GM10847 (cell line): ENCODE results near the gene HBA1.

Experiments used
- POLR2A ChIP-seq: IDR thresholded peaks from 2 replicates; pipeline ENCODE4 v1.6.1; 2011; ENCODE audit not compliant: insufficient read length; ENCODE audit errors: extremely low read depth

Gene HBA1

DNA sequence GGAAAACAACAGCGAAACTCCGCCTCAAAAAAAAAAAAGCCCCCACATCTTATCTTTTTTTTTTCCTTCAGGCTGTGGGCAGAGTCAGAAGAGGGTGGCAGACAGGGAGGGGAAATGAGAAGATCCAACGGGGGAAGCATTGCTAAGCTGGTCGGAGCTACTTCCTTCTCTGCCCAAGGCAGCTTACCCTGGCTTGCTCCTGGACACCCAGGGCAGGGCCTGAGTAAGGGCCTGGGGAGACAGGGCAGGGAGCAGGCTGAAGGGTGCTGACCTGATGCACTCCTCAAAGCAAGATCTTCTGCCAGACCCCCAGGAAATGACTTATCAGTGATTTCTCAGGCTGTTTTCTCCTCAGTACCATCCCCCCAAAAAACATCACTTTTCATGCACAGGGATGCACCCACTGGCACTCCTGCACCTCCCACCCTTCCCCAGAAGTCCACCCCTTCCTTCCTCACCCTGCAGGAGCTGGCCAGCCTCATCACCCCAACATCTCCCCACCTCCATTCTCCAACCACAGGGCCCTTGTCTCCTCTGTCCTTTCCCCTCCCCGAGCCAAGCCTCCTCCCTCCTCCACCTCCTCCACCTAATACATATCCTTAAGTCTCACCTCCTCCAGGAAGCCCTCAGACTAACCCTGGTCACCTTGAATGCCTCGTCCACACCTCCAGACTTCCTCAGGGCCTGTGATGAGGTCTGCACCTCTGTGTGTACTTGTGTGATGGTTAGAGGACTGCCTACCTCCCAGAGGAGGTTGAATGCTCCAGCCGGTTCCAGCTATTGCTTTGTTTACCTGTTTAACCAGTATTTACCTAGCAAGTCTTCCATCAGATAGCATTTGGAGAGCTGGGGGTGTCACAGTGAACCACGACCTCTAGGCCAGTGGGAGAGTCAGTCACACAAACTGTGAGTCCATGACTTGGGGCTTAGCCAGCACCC, 1.2 kb upstream of the HBA1 start:
- no peak for TF ChIP-seq POLR2A

DNA sequence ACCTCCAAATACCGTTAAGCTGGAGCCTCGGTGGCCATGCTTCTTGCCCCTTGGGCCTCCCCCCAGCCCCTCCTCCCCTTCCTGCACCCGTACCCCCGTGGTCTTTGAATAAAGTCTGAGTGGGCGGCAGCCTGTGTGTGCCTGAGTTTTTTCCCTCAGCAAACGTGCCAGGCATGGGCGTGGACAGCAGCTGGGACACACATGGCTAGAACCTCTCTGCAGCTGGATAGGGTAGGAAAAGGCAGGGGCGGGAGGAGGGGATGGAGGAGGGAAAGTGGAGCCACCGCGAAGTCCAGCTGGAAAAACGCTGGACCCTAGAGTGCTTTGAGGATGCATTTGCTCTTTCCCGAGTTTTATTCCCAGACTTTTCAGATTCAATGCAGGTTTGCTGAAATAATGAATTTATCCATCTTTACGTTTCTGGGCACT, 928 bp downstream of the HBA1 start:
- no peak for TF ChIP-seq POLR2A

- no peak for TF ChIP-seq POLR2A
Observed at GRCh38 chr16:177981-178667, 1.6 kb downstream of the HBA1 start.

DNA sequence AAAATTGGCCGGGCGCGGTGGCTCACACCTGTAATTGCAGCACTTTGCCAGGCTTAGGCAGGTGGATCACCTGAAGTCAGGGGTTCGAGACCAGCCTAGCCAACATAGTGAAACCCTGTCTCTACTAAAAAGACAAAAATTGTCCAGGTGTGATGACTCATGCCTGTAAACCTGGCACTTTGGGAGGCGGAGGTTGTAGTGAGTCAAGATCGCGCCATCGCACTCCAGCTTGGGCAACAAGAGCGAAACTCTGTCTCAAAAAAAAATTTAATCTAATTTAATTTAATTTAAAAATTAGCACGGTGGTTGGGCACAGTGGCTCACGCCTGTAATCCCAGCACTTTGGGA, 2.2 kb downstream of the HBA1 start:
- no peak for TF ChIP-seq POLR2A

DNA sequence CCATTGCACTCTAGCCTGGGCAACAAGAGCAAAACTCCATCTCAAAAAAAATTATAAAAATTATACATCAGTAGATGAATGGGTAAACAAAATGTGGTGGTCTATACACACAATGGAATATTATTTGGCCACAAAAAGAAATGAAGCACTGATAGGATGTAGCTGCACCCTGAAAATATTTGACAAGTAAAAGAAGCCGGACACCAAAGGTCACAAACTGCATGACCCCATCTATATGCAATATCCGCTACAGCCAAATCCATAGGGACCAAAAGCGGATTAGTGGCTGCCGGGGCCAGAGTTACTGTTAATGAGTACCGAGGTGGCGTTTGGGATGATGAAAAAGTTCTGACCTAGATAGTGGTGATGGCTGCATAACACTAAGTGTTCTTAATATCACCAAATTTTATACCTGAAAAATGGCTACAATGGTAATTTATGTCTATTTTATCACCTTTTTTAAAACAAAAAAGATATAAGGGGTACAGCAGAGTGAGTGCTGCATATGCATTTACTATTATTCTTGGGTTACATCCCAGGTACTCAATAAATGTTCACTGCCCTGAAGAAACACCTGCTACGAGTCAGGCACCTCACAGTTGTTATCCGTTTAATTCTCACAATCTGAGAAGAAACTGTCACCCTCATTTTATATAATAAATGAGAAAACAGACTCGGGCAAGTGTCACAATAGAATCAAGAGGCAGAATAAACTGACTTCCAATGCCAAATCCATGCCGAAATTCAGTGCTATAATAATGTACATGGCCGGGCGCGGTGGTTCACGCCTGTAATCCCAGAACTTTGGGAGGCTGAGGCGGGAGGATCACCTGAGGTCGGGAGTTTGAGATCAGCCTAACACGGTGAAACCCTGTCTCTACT, 3.0 kb downstream of the HBA1 start:
- no peak for TF ChIP-seq POLR2A

DNA sequence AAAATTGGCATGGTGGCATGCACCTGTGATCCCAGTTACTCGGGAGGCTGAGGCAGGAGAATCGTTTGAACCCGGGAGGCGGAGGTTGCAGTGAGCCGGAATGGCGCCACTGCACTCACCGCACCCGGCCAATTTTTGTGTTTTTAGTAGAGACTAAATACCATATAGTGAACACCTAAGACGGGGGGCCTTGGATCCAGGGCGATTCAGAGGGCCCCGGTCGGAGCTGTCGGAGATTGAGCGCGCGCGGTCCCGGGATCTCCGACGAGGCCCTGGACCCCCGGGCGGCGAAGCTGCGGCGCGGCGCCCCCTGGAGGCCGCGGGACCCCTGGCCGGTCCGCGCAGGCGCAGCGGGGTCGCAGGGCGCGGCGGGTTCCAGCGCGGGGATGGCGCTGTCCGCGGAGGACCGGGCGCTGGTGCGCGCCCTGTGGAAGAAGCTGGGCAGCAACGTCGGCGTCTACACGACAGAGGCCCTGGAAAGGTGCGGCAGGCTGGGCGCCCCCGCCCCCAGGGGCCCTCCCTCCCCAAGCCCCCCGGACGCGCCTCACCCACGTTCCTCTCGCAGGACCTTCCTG, 3.7 kb downstream of the HBA1 start, which contains the start of gene HBQ1:
TSS of gene HBQ1 (plus strand) at position 359 of the 575 bp plus-strand sequence. CDS start at position 387, 28 bp downstream.
- no peak for TF ChIP-seq POLR2A

- no peak for TF ChIP-seq POLR2A
Observed at GRCh38 chr16:180681-181564, 4.4 kb downstream of the HBA1 start.

GRCh38 chr16:181565-182021, 5.1 kb downstream of the HBA1 start:
- TF ChIP-seq POLR2A, result no peak

- TF ChIP-seq POLR2A, result no peak
Observed at GRCh38 chr16:183005-183404, 6.5 kb downstream of the HBA1 start.

GRCh38 chr16:185213-185612, 8.7 kb downstream of the HBA1 start:
- TF ChIP-seq POLR2A, result no peak

GRCh38 chr16:185691-186090, 9.2 kb downstream of the HBA1 start:
- TF ChIP-seq POLR2A, result no peak

GRCh38 chr16:187330-187729, 10.8 kb downstream of the HBA1 start:
- TF ChIP-seq POLR2A, result no peak

- no peak for TF ChIP-seq POLR2A
Observed at GRCh38 chr16:188674-189073, 12.2 kb downstream of the HBA1 start.
